GM19025 (cell line): ENCODE results near the gene KIAA1671.
"Not testable (repeated sequence)": the region's sequence is repeated elsewhere in the genome, so short reads cannot be mapped to it uniquely, and the experiment has no call there.

Source experiments
- ATAC-seq: cut with Tn5 transposase; IDR thresholded peaks from one replicate; pipeline ENCODE4 v1.9.1; 2021; ENCODE audit warnings: mild to moderate bottlenecking, low read depth, moderate library complexity; ENCODE audit not compliant: unreplicated experiment

Gene KIAA1671

GRCh38 chr22:25161017-25161915 lies 208.8 kb downstream of the KIAA1671 start:
- no peak for ATAC-seq

GRCh38 chr22:25161916-25162530 lies 209.5 kb downstream of the KIAA1671 start:
- ATAC-seq, result no peak

GRCh38 chr22:25162561-25162960 lies 210.0 kb downstream of the KIAA1671 start:
- ATAC-seq, result no peak

- ATAC-seq, result no peak
Measured at GRCh38 chr22:25165785-25166184, 213.3 kb downstream of the KIAA1671 start.

- ATAC-seq, result no peak
Measured at GRCh38 chr22:25166266-25167040, 213.9 kb downstream of the KIAA1671 start.

GRCh38 chr22:25167082-25167481 lies 214.6 kb downstream of the KIAA1671 start:
- ATAC-seq, result no peak

- ATAC-seq, result no peak
Measured at GRCh38 chr22:25167834-25168601, 215.5 kb downstream of the KIAA1671 start.

- ATAC-seq, result no peak
Measured at GRCh38 chr22:25169278-25170031, 216.9 kb downstream of the KIAA1671 start.

GRCh38 chr22:25170426-25170980 lies 218.0 kb downstream of the KIAA1671 start:
- ATAC-seq, result no peak

- ATAC-seq, result no peak
Measured at GRCh38 chr22:25172153-25172552, 219.6 kb downstream of the KIAA1671 start.

GRCh38 chr22:25174156-25174887 lies 221.8 kb downstream of the KIAA1671 start:
- ATAC-seq, result no peak

GRCh38 chr22:25174888-25175411 lies 222.4 kb downstream of the KIAA1671 start:
- ATAC-seq, result no peak

GRCh38 chr22:25176175-25176574 lies 223.7 kb downstream of the KIAA1671 start:
- ATAC-seq, result no peak

GRCh38 chr22:25176799-25177198 lies 224.3 kb downstream of the KIAA1671 start:
- no peak for ATAC-seq

GRCh38 chr22:25177226-25177625 lies 224.7 kb downstream of the KIAA1671 start:
- ATAC-seq, result no peak

GRCh38 chr22:25177895-25178294 lies 225.4 kb downstream of the KIAA1671 start:
- no peak for ATAC-seq

- not testable (repeated sequence) for ATAC-seq
Measured at GRCh38 chr22:25178348-25178747, 225.8 kb downstream of the KIAA1671 start.

GRCh38 chr22:25178869-25179631 lies 226.5 kb downstream of the KIAA1671 start:
- ATAC-seq, result not testable (repeated sequence)
